GM21786 (cell line): ENCODE measurements around the gene NTRK3.
"Not testable (repeated sequence)": the region's sequence is repeated elsewhere in the genome, so short reads cannot be mapped to it uniquely, and the experiment has no call there.

Source experiments
- ATAC-seq: cut with Tn5 transposase; IDR thresholded peaks from one replicate; pipeline ENCODE4 v1.9.1; 2021; ENCODE audit not compliant: unreplicated experiment

NTRK3 gene

DNA sequence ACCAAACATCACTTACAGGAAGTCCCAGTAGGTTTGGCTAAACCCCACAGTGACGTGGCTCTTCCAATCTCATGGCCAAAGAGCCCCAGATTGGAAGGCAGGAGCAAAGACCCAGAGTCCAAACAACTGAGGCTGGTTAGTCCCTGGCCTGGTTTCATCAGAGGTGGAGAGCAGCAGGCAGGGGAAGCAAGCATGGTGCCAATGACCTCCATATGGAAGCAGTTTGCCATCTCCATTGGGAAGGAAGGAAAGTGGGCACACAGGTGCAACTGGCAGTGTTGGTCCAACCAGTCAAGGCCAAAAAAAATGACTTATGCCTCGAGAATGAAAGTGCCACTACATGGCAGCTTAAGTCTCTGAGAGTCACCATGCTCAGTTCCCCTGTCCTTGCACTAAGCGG, 175.9 kb downstream of the NTRK3 start:
- ATAC-seq = no peak

DNA sequence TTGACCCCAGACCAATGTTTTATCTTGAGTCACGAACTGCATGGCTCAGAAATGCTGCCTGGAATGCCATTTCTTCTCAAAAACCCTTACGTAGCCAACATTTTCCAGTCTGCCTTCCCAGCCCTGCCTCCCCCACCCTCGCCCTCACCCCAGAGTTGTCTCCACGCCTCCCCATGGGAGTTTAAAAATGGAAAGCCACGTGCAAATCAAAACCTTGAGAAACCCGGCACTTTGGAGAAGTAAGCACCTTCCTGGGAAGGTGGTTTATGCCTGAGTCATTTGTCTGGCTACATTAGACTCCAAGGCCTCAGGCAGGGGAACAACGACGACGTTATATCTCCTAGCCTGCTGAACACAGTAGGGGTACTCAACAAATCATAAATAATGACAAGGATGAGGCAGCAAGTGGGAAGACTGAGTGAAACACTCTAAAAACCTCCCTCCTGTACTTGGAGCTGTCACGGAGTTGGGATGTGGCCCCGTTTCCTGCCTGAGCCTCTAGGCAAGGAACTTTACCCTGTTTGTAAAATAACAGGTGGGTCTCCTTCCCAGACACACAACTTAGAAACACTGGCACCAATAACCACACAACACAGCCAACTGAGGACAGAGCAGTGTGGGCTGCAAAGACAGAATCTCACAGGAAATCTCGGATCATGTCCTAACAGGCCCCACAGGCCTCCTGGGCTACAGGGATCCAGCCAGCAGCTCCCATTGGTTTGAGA, 179.1 kb downstream of the NTRK3 start:
- ATAC-seq = no peak

DNA sequence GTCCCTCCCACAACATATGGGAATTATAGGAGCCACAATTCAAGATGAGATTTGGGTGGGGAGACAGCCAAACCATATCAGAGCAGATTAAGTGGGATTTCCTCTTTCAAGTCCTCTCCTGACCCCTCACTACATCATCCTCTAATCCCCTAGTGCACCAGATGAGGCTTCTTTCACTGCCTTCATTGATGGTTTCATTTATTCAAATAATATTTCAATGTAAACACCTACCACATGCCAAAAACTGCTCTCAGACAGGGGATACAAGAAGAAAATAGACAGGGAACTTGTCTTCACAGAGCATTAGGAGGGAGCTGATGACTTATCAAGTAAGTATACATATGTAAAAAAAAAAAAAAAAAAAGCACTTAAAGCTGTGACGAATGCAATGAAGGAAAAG, 180.2 kb downstream of the NTRK3 start:
- ATAC-seq = no peak

DNA sequence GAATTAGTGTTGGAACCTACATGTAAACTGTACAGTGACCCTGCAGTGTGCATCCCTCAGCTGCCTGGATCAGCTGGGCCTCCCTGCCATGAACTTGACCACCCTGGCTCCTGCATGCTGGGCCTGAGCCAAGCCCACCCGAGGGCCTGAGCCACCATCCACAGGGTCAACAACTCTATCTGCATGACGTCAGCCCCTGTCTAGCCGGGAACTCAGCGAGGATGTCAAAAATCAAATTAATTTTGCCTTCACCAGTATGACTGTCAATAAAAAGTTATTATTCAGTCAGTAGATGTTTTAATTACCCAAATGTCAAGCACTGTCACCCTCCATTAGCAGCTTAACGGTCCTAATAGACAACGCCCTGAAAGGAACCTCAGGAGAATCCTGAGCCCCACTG, 181.4 kb downstream of the NTRK3 start:
- ATAC-seq = no peak

DNA sequence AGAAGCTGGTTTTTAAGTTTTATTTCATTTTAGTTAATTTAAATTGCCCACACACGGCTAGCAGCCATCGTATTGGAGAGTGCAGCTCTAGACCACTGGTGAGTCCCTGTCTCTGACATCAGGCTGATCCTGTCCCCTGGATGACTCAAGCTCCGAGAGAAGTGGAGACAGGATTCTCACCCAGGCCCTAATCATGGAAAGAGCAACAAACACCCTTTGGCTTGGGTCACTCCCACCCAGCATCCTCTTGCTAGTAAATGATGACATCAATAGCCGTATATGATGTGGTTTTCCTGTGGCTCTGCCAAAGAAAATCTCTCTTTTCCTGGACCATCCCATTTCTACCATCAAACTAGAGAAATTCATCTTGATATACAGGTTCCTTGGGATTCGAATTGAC, 182.2 kb downstream of the NTRK3 start:
- ATAC-seq = no peak

DNA sequence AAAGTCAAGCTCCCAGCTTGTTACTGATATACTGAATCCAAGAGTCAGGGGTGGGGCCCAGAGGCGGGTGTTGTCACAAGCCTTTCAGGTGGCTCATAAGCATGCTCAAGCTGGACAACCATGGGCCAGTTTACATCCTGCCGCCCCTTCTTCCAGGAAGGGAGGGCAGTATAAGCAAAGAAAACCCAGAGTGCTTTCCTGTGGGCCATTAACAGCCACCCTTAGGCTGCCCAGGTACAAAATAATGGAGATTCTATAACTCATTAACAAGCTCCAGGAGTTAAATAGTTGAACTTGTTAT, 183.2 kb downstream of the NTRK3 start:
- no peak for ATAC-seq

DNA sequence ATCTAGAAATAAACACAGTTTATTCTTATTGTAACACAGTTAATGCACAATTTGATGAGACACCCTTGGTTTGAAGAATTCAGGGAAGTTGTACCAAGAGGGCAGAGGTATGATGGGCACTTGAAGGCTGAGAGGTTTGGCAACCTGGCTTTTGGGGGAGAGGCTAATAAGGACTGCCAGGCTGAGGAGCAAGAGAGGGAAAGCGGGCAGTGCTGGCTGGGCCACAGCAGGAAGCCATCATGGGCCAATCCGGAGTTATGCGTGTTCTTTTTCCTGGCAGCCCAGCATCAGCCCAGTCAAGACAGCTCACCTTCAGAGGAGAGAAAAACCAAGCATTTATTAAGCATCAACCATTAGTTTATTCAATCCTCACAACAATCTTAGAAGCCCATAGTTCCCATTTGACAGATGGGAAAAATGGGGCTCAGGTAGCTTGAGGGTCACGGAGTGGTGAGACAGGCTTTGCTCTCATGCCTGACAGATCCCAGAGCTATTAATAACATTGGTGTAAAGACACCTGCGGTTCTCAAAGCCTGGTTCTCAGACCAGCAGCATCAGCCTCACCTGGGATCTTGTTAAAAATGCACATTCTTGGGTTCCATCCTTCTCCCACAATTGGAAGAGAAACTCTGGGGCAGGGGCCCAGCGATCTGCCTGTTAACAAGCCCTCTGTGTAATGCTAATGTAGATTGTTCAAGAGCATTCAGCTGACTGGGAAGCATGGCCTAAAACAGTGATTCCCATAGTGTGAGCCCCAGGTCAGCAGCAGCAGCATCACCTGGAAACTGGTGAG, 183.7 kb downstream of the NTRK3 start:
- no peak for ATAC-seq

DNA sequence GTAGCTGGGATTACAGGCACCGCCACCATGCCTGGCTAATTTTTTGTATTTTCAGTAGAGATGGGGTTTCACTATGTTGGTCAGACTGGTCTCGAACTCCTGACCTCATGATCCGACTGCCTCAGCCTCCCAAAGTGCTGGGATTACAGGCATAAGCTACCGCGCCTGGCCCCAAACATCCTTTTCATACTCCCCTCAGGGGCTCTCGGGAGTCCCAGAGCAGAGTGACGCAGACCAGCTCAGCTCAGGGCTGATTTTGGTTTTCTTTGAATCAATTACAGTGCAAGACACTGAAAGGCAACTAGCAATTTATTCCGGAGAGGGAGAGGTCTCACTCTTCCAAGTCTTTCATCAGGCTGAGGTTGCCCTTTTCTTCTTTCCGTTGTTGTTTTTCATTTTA, 184.4 kb downstream of the NTRK3 start:
- ATAC-seq = not testable (repeated sequence)

DNA sequence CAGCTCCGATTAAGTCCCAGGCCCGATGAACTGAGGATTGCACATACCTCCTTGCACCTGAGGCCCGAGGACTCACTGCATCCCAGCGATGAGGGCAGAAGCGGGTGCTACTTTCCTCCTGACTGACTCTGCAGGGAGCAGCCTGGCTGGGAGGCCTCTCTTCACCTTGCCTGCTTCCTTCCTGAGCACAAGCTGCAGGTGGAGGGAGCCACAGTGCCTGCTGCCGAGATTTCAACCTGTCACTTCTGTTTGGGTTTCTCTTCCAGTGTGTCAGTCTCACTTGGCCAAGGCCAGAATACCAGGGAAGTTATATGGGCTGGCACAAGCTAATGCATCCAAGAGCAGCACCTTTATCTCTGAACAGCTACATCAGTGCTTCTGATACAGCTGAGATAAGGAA, 185.4 kb downstream of the NTRK3 start:
- no peak for ATAC-seq

DNA sequence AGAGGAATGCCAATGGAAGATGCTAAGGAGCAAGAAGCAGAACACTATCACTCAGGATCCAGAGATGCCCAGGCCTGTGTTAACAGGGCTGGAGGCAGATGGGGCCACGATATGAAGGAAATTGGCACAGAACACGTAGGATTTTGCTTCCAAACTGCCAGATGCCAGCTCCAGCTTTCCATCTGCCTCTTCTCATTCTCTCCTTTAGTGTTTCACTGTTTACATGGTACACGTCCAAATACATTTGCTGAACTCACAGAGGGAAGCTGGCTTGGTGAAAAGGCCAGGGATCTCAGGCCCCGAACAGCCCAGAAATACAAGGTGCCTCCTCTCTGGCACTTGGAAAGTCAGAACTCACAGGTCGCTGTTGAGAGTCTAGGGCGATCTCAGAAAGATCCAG, 187.0 kb downstream of the NTRK3 start:
- no peak for ATAC-seq

DNA sequence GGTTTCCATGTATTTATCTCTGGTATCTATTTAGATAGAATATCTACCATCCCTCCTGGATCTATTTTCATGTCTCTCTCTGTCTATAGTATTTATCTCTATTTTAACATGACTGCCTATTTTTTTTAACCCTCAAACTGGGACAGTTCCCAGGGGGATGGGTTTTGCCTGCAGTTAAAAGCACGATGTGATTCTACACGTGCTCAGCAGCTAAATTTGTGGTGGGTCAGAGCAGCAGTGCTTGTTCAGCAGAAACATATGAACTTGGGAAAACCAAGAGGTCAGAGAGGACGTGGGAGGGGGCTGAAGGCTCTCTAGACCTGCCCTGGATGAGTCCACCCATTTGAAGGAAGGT, 189.2 kb downstream of the NTRK3 start:
- no peak for ATAC-seq

DNA sequence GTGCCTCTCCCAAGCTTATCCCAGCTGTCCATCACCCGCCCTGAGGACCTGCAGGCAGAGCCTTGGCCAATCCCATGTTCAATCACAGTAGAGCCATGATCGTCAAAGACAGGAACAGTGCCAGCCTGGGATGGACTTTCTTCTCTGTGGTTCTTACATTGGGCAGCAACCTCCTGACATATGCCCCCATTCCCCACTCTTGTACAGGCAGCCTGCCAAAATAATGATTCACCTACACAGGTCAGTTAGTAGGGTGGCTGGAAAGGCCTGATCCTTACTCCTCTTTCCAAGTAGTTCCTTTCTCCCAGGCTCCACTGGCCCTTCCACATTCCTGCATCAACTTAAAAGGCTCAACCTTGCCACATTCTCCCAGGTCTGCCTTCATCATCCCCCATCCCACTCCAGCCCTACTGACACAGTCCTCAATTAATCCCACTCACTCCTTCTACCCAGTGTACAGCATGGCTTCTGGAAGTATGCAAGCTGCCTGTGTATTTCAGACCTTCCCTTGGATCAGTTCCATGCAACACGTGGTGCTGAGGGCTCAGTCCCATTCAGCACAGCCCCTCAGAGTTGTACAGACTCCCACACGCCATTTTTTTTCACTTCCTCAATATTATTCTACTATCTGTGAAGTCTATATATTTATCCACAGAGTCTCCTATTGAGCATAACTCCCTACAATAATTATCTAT, 189.8 kb downstream of the NTRK3 start:
- no peak for ATAC-seq

DNA sequence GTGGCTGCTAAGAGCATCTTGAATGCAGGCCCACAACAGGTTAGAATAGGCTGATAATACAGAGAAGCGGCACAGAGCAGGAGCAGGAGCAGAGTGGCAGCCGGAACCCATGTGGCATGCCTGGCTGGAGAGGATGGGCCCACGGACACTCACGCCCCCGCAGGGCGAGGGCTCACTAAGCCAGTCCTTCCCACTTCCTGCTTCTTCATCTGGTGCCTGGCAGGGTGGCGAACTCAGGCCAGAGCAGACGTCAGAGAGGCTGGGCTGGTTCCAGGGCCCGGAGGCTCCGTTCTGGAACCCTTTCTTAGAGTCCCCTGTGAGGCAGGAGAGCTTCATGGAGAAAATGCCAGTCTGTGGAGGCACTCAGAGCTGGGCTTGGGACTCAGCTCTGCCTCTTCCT, 195.1 kb downstream of the NTRK3 start:
- ATAC-seq = no peak

DNA sequence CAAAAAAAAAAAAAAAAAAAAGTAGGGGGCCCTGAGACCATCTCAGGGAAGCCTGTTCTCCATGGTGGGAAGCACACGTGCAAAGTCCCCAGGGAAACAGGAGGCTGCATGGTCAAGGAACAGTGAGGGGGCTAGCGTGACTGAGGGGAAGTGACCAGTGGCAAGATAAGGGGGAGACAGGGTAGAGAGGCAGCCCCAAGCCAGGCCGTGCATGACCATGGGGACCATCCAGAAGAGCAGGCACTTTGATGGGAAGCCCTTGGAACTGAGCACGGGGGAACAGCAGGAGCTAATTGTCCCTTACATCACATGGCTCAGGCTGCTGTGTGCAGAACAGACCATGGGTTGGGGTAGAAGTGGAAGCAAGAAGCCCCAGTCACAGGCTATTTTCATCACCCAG, 196.2 kb downstream of the NTRK3 start:
- ATAC-seq = no peak

DNA sequence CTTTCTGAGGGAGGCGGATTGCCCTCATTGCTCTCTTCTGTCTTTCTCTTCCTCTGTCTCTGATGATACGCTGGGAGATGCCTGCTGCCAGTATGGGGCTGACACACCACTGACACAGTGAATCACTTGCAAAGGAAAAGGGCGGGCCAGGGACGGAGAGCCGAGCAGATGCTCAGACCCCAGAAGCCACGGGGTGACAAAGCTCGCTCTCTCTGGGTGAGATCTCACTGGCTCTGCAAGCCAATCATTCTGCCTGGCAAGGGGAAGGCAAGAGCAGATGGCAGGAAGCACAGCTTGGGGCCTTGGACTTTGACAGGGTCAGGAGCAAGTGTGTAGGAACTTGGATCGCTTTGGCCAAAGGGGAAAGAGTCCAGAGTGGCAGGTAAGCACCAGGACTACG, 198.7 kb downstream of the NTRK3 start:
- ATAC-seq = no peak

DNA sequence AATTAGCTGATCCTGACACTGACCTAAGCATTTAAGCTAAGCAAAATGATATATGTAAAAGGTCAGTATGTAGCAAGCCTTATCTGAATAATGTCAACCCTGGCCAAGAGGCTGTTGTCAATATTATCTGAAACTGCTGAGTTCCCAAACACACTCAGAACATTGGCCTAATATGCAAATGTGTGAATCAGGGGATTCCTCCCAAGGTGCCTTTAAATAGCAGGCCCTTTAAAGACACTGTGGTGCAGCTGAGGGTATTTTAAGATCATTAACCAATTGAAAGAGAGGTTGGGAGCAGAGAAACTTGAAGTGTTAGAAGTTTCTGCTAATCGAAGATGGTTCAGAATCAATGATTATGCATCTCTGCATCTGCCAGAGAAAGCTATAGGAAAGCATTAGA, 207.0 kb downstream of the NTRK3 start:
- peak; percentile 55 for ATAC-seq

DNA sequence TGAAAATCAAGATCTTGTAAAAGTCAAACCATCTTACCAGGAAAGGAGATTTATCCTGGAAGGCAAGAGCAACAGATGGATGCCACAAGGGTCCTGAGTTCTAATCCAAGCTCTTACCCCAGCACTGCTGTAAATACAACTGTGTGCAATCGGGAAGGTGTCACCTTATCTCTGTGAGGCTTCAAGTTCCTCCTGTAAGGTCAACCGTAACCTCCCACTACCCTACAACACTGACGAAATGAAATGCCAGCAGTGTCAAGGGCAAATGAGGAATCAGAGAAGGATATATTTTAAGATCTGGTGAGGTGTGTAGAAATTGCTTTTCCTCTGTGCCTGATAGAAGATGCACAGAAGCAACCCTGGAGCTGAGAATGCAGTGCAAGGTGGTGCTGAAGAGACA, 207.8 kb downstream of the NTRK3 start:
- ATAC-seq = no peak

DNA sequence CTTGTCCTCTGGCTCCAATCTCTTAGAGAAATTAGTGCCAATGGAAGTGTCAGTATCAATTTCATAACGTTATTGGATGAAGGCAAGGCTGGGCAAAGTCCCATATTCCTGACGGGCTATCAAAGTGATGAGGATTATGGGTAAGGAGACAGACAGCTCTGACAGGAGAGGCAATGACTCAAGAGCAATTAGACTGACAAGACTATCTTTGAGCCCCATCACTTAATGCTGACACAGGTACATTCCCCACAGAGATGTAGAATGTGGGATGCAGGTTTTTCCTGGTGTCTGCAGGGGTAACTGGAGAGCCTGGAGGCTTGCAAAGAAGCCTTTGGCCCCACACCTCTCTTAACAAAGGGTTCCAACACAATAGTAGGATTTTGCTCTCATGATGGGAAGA, 208.3 kb downstream of the NTRK3 start:
- no peak for ATAC-seq

DNA sequence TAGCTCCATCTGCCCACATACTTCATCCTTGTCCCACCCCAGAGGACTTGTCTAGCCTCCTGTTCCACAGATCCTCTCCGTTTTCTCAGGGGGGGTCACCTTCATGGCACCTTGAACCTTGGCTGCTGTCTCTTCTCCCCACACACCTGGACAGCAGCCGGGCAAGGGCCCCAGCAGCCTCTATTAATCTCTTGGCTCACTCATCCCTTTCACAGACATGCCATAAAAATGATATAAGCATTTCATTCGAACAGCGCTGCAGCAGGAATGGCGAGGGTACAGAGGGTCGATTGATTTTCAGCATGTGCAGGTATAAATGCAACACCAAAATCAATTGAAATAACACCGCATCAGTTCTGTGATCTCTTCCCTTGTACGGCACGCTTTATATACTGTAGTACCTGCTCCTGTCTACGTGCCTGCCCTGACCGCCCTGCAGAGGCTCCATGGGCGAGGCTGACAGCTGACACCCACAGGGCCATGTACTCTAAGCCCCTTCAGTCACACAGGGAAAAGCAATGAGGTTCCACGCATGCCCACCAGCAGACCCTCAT, 209.9 kb downstream of the NTRK3 start:
- no peak for ATAC-seq

DNA sequence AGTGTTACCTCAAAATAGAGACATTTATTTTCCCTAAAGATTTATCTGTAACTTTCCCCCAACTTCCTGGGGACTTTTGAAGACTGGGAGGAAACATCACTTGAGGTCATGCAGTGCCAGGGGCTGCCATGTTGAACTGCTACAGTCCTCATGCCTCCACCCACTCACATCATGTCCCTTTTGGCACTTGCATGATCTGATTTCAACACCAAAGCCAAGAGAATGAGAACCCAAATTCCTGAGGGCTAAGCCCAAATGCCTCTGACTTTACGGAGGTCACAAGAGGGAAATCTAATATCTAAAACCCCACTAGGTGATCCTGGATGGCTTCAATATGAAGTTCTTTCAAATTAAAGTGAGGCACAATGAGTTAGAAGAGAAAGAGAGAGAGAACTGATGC, 213.1 kb downstream of the NTRK3 start:
- ATAC-seq = no peak

DNA sequence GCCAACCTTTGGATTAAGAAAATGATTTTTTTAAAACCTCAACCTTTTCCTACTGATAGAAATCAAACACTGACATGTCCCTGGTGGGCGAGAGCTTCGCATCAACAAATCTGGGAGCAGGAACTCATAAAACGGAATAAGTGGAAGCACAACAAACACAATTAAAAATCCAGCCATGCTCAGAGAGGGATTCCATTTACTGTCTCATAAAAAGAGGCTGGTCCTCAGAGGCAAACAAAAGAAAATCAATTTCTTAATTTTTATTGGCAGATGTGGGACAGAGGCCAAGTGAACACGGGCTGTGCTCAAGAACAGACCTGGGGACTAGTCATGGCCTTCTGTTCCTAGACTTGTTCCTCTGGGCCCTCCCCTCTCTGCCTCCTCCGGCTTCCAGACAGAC, 214.5 kb downstream of the NTRK3 start:
- ATAC-seq = no peak

DNA sequence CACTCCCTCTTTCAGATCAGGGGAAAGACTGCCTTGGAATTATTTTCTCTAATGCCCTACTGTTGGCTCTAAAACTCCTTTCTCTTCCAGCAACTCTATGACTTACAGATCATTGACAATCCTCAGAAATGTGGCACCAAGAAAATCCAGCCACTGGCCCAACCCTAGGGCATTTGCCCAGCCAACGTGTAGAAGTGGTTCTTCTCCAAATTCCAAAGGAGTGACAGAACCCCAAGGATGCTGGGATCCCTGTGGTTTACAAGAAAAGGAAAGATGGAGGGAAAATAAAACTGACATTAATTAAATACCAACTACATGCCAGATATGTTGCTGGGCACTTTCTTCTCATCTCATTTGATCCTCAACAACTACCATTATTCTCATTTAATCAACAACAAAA, 216.0 kb downstream of the NTRK3 start:
- ATAC-seq = no peak
